Activated naive CD4-positive, alpha-beta T cell treated with anti-CD3 and anti-CD28 coated beads for 36 hours (primary cell): Measurements from ENCODE around the gene SLC40A1. TPM values are rescaled to one million over a fixed set of nuclear protein-coding genes. Genes with fewer than 3 reads are reported as not detected.

Experiments
- CTCF ChIA-PET: fragments of 350-600 bp; sonication (Branson Sonifier 250); formaldehyde crosslinking; loops from one replicate; lab custom pipeline; 2021; ENCODE audit warnings: antibody characterized with exemption; lab: Charles Lee
- DNase-seq: peaks from one replicate; pipeline ENCODE4 v3.0.0-alpha.2; 2020
- H3K27ac Mint-ChIP-seq: one replicate; pipeline ENCODE4 v1.8.0; 2021; ENCODE audit warnings: mild to moderate bottlenecking, mixed read lengths
- H3K27me3 Mint-ChIP-seq: one replicate; pipeline ENCODE4 v1.8.0; 2021; ENCODE audit warnings: low read depth, mixed read lengths
- H3K36me3 Mint-ChIP-seq: one replicate; pipeline ENCODE4 v1.8.0; 2021; ENCODE audit warnings: low read depth, mixed read lengths
- H3K4me1 Mint-ChIP-seq: one replicate; pipeline ENCODE4 v1.8.0; 2021; ENCODE audit warnings: low read depth, mixed read lengths
- H3K4me3 Mint-ChIP-seq: one replicate; pipeline ENCODE4 v1.8.0; 2021; ENCODE audit warnings: mild to moderate bottlenecking, moderate library complexity, mixed read lengths
- H3K9me3 Mint-ChIP-seq: one replicate; pipeline ENCODE4 v1.8.0; 2021; ENCODE audit warnings: mixed read lengths
- intact Hi-C: fragments of 100-400 bp; cut with micrococcal nuclease; formaldehyde crosslinking; loops from one replicate; pipeline ENCODE4 v1.15.1; 2023
- total RNA-seq, 2 experiments: library from RNA; stranded (reverse); gene quantifications; one replicate each; pipeline ENCODE4 v1.2.3, GENCODE V29; 2021

SLC40A1 gene
- total RNA-seq, 2 experiments from 2014 or later, result 3.8 to 4.1 TPM

DNA sequence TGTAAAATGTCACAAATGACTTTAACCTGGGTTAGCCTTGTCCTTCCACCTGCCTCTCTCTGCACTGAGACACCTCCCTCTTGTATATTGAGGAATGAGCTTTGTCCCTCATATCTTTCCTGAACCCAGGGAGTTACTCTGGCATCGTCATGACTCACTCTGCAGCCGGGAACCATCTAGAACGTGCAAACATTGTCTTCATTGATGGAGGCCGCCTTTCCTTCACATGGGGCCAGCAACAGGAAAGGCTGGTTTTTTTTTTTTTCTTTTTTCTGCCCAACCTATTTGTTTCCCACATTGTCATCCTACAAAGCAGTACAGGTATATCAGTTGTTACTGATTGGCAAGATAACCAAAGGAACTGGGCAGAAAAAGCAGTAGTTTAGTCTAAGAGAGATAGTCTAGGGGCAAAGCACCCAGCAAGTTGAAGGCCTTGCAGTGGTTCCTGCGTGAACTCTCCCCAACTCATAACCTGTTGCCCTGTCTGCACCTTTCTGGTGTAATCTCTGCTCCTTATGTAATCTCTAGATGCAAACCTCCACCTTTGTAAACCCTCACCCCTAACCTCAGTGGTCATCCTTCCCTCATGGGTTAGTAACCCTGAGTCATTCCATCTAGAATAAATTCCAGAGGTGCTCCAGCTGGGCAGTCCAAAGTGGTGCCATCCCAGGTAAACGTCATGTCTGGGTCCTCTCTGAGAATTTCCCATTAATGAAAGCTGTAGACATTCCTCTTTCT, 38.3 kb downstream of the SLC40A1 start:
- no peak overlapping the region for H3K4me3 Mint-ChIP-seq
- H3K27ac Mint-ChIP-seq, result no peak overlapping the region
- CTCF ChIA-PET, result no interaction called here
- no peaks in the 10 kb centered on the region for H3K4me1 Mint-ChIP-seq
- no peak for DNase-seq
- intact Hi-C loops, result no loop called here
- H3K36me3 Mint-ChIP-seq, result no peaks in the 10 kb centered on the region
- H3K9me3 Mint-ChIP-seq, result no peaks in the 10 kb centered on the region
- H3K27me3 Mint-ChIP-seq, result no peaks in the 10 kb centered on the region

- no peaks in the 10 kb centered on the region for H3K4me1 Mint-ChIP-seq
- no peaks in the 10 kb centered on the region for H3K9me3 Mint-ChIP-seq
- DNase-seq, result no peak
- no peak overlapping the region for H3K4me3 Mint-ChIP-seq
- CTCF ChIA-PET, result no interaction called here
- no peaks in the 10 kb centered on the region for H3K36me3 Mint-ChIP-seq
- no peaks in the 10 kb centered on the region for H3K27me3 Mint-ChIP-seq
- intact Hi-C loops, result no loop called here
- no peak overlapping the region for H3K27ac Mint-ChIP-seq
These were observed 39.0 kb downstream of the SLC40A1 start for GRCh38 chr2:189541591-189541990.

DNA sequence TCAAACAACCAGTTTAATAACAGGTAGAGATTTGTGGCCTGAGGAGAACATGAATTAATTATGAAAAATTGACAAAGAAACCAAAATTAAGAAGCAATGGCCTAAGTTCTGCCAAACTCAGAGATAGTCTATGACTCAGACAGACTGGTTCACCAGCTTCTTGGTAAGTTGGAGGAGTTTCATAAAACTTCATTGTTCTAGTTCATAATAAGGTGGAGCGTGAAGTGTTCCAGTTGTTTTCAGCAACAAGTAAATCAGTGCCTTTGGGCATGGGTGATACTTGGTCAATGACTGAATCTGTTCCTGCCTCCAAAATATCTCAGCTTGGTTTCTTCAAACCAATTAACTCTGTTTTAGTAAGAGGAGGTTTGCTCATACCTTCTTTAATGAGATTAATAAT, 40.0 kb downstream of the SLC40A1 start:
- no peaks in the 10 kb centered on the region for H3K4me1 Mint-ChIP-seq
- H3K4me3 Mint-ChIP-seq, result no peak overlapping the region
- H3K36me3 Mint-ChIP-seq, result no peaks in the 10 kb centered on the region
- intact Hi-C loops, result no loop called here
- no peaks in the 10 kb centered on the region for H3K9me3 Mint-ChIP-seq
- CTCF ChIA-PET, result no interaction called here
- no peak for DNase-seq
- H3K27ac Mint-ChIP-seq, result no peak overlapping the region
- H3K27me3 Mint-ChIP-seq, result no peaks in the 10 kb centered on the region

GRCh38 chr2:189538402-189538801, 42.2 kb downstream of the SLC40A1 start:
- Mint-ChIP-seq H3K4me3 (no peak overlapping the region), H3K36me3 (no peaks in the 10 kb centered on the region), H3K27me3 (no peaks in the 10 kb centered on the region), H3K9me3 (no peaks in the 10 kb centered on the region), H3K27ac (no peak overlapping the region), H3K4me1 (no peaks in the 10 kb centered on the region)
- DNase-seq, result no peak
- intact Hi-C loops, result no loop called here
- CTCF ChIA-PET, result no interaction called here

GRCh38 chr2:189536830-189537229, 43.8 kb downstream of the SLC40A1 start:
- CTCF ChIA-PET, result interaction anchor here (1.3 kb wide), 1 partner anchor 16 kb away, joined by 4 read pairs; no protein-coding TSS in a partner anchor
- Mint-ChIP-seq H3K9me3 (no peaks in the 10 kb centered on the region), H3K27me3 (no peaks in the 10 kb centered on the region), H3K36me3 (no peaks in the 10 kb centered on the region), H3K4me1 (no peaks in the 10 kb centered on the region), H3K4me3 (no peak overlapping the region), H3K27ac (no peak overlapping the region)
- no peak for DNase-seq
- intact Hi-C loops, result no loop called here

DNA sequence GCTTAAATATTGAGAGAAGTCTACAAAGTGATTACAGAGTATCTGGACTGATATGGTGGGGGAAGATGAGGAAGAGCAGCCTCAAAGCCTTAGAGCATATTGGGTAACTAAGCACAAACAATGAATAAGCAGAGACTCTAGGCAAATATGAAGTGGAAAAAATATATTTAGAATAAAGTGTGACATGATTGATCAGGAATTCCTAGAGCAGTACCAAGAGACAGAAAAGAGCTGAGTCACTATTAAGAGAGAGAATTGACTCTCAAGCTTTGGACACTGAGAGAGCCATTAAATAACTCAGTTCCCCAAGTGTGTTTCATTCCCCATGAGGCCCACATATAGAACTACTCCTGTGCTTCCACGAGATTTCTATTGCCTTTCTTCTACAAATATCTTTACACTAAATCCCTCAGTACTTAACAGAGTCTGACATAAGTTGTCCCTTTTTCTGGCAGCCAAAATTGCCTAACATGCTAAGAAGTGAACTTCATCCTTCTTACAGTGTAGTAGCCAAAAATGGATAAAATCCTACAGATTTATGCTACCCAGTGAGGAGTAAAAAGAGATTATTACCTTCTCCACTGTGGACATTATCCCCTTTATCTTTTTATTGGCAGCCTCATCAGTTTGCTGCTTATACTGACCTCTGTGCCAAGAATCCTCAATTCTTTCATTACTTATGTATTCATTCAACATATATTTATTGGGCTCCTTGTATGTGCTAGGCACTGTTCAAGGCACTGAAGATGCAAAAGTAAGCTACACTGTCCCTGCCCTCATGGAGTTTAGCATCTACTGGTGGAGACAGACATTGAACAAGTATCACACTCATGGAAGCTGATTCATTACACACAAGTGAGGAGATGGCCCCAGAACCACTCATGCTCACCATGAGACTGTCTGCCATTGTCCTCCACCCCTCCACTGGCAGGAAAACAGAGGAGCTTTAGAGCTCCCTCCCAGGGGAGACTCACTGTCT, 45.4 kb downstream of the SLC40A1 start:
- Mint-ChIP-seq H3K9me3 (no peaks in the 10 kb centered on the region), H3K36me3 (no peaks in the 10 kb centered on the region), H3K27me3 (no peaks in the 10 kb centered on the region), H3K4me1 (no peaks in the 10 kb centered on the region), H3K4me3 (no peak overlapping the region), H3K27ac (no peak overlapping the region)
- intact Hi-C loops, result no loop called here
- CTCF ChIA-PET, result interaction anchor here (0.5 kb wide), 1 partner anchor 63 kb away, joined by 3 read pairs; no protein-coding TSS in a partner anchor
- no peak for DNase-seq

- intact Hi-C loops, result no loop called here
- Mint-ChIP-seq H3K27me3 (no peaks in the 10 kb centered on the region), H3K27ac (no peak overlapping the region), H3K9me3 (no peaks in the 10 kb centered on the region), H3K4me3 (no peak overlapping the region), H3K4me1 (no peaks in the 10 kb centered on the region), H3K36me3 (no peaks in the 10 kb centered on the region)
- CTCF ChIA-PET, result no interaction called here
- no peak for DNase-seq
These were observed 47.1 kb downstream of the SLC40A1 start for GRCh38 chr2:189533288-189534035.

DNA sequence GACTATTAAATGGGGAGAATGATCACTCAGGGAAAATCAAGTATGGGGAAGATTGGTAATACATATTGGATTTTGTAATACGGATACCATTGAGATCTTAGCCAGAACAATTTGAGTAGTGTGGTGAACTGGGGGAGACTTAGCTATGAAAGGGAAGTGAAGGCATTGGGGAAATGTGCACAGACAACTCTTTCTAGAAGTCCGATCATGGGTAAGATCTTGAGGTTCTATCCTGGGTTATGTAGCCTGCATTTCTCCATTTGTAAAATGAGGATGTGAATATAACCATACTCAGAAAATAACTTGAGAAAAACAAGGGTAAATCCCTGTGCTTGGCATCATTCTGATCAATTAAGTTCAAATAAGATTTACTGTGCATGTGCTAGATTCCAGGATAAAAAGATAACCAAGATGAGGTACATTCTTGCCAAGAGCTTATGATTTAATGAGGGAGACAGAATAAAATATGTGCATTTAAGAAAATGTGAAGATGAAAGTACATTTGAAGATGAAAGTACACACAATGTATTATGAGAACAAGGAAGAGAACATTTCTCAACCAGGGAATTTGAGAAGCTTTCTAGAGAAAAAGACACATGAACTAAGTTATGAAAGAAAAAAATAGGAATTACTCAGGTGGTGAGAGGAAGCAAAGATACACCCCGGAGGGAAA, 49.5 kb downstream of the SLC40A1 start:
- no peaks in the 10 kb centered on the region for H3K36me3 Mint-ChIP-seq
- CTCF ChIA-PET, result no interaction called here
- no peak overlapping the region for H3K27ac Mint-ChIP-seq
- no peak overlapping the region for H3K4me3 Mint-ChIP-seq
- intact Hi-C loops, result no loop called here
- H3K27me3 Mint-ChIP-seq, result no peaks in the 10 kb centered on the region
- H3K9me3 Mint-ChIP-seq, result no peaks in the 10 kb centered on the region
- no peaks in the 10 kb centered on the region for H3K4me1 Mint-ChIP-seq
- no peak for DNase-seq

DNA sequence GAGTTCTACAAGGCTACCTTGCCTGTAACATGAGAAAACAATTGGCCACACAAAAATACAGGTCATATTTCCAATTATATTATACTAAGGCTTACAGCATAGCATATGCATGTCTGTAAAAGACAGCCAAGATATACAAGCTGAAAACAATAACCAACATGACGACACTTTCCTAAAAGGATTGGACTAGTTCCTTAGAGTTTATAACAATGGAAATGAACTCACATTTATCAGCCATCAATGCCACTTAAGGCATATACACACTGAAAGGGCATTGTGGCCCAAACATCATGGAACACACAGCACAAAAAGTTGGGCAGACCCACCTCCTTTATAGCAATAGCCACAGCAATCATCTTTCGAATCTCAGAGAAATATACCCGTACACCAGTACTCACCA, 52.0 kb downstream of the SLC40A1 start:
- H3K4me1 Mint-ChIP-seq, result no peaks in the 10 kb centered on the region
- no peak overlapping the region for H3K4me3 Mint-ChIP-seq
- CTCF ChIA-PET, result interaction anchor here (0.6 kb wide), 1 partner anchor 1074 kb away, joined by 3 read pairs; no protein-coding TSS in a partner anchor
- no peak overlapping the region for H3K27ac Mint-ChIP-seq
- H3K27me3 Mint-ChIP-seq, result no peaks in the 10 kb centered on the region
- no peak for DNase-seq
- intact Hi-C loops, result no loop called here
- no peaks in the 10 kb centered on the region for H3K36me3 Mint-ChIP-seq
- H3K9me3 Mint-ChIP-seq, result no peaks in the 10 kb centered on the region

DNA sequence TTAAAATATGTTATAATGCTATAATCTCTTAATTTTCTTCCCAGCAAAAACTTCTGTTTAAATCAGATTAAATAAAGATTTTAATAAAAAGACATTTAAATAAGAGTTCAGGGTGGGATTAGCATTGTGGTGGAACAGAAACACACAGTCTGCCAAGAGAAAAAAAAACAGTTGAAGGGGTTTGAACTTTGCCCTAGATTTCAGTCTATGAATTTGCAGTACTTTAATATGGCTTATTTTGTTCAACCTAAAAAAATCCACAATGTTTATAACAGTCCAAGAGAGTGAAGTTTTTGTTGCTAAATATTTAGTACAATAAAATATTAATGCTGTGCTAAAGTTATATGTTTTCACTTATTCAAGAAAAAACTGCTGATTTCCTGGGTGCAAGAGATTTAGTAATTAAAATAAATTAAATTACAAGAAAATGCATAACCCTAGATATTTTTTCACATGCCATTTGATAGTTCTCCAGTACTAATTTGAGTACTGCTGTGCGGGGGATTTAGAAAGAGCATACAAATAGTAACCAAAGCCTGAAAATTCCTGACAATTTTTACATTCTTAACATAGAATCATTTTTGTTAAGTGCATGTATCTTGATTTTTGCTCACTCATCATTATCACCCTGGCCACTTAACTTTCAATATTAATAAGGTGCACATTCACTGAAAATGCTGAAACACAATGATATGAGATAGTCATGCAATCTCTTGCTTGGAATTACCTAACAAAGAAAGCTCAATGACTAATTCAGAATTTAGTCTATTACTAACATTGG, 52.6 kb downstream of the SLC40A1 start:
- CTCF ChIA-PET, result no interaction called here
- no peak for DNase-seq
- intact Hi-C loops, result no loop called here
- Mint-ChIP-seq H3K36me3 (no peaks in the 10 kb centered on the region), H3K27me3 (no peaks in the 10 kb centered on the region), H3K4me1 (no peaks in the 10 kb centered on the region), H3K9me3 (no peaks in the 10 kb centered on the region), H3K4me3 (no peak overlapping the region), H3K27ac (no peak overlapping the region)

GRCh38 chr2:189527041-189527750, 53.4 kb downstream of the SLC40A1 start:
- H3K36me3 Mint-ChIP-seq, result no peaks in the 10 kb centered on the region
- no peak for DNase-seq
- H3K4me1 Mint-ChIP-seq, result no peaks in the 10 kb centered on the region
- no peaks in the 10 kb centered on the region for H3K27me3 Mint-ChIP-seq
- no peak overlapping the region for H3K4me3 Mint-ChIP-seq
- H3K27ac Mint-ChIP-seq, result no peak overlapping the region
- H3K9me3 Mint-ChIP-seq, result no peaks in the 10 kb centered on the region
- intact Hi-C loops, result no loop called here
- CTCF ChIA-PET, result no interaction called here
